ENCODE measurements around the gene KMT2B. TPM values are rescaled to one million over a fixed set of nuclear protein-coding genes. Genes with fewer than 3 reads are reported as not detected.
A peak's percentile ranks its signal among the peaks of the same experiment; 100 is the strongest.

Gene KMT2B
- polyA plus RNA-seq, 2 of the 4 experiments (the other 2 are of a cell fraction) = 17.8 to 39.4 TPM

GRCh38 chr19:35695895-35696422, 21.8 kb upstream of the KMT2B start:
- Histone ChIP-seq H3K4me2 (no peak overlapping the region), H3K9me3 (no peaks in the 10 kb centered on the region), H3K27ac (no peak overlapping the region), H3K4me1 (no peaks in the 10 kb centered on the region), H3K4me3 (no peak overlapping the region)
- CTCF ChIA-PET = interaction anchor here (0.6 to 13.6 kb wide), 18 partner anchors 9 to 489 kb away, joined by 3 to 161 read pairs (median 4); partner anchors contain the start of genes PSENEN and U2AF1L4
- WGBS (ENCODE audit: missing lambda C conversion rate) = 54% methylated on average over 2 of the region's 2 CpGs
- DNase-seq (ENCODE audit: low read depth in 1 of 2, low spot score in 1 of 2) = no peak
- TF ChIP-seq, protein P1, sequence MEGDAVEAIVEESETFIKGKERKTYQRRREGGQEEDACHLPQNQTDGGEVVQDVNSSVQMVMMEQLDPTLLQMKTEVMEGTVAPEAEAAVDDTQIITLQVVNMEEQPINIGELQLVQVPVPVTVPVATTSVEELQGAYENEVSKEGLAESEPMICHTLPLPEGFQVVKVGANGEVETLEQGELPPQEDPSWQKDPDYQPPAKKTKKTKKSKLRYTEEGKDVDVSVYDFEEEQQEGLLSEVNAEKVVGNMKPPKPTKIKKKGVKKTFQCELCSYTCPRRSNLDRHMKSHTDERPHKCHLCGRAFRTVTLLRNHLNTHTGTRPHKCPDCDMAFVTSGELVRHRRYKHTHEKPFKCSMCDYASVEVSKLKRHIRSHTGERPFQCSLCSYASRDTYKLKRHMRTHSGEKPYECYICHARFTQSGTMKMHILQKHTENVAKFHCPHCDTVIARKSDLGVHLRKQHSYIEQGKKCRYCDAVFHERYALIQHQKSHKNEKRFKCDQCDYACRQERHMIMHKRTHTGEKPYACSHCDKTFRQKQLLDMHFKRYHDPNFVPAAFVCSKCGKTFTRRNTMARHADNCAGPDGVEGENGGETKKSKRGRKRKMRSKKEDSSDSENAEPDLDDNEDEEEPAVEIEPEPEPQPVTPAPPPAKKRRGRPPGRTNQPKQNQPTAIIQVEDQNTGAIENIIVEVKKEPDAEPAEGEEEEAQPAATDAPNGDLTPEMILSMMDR (IDR thresholded peaks at IDR 0.05) = no peak
- TF ChIP-seq RCOR1 (IDR thresholded peaks at IDR 0.05; ENCODE audit: low read depth, low read length) = no peak
- no peak for TF ChIP-seq MYC (IDR thresholded peaks at IDR 0.05; ENCODE audit: borderline replicate concordance, low read length)
- no peak for TF ChIP-seq JUNB (IDR thresholded peaks at IDR 0.05)
- TF ChIP-seq ZC3H11A (IDR thresholded peaks at IDR 0.05) = no peak
- no peak for TF ChIP-seq POLR2A (IDR thresholded peaks at IDR 0.05; ENCODE audit: low read length)
- TF ChIP-seq SMC3 (IDR thresholded peaks at IDR 0.05) = no peak
- ATAC-seq = no peak
- no peak for FAIRE-seq
- POLR2A ChIA-PET = no interaction called here

- POLR2A ChIA-PET = interaction anchor here (0.8 kb wide), 1 partner anchor 15 kb away, joined by 5 read pairs; no protein-coding TSS in a partner anchor
- CTCF ChIA-PET = interaction anchor here (0.7 to 13.6 kb wide), 16 partner anchors 9 to 235 kb away, joined by 3 to 161 read pairs (median 4); partner anchors contain the start of genes PSENEN and U2AF1L4
- no peak for ATAC-seq
These were observed 21.0 kb upstream of the KMT2B start for GRCh38 chr19:35696835-35697234.

DNA sequence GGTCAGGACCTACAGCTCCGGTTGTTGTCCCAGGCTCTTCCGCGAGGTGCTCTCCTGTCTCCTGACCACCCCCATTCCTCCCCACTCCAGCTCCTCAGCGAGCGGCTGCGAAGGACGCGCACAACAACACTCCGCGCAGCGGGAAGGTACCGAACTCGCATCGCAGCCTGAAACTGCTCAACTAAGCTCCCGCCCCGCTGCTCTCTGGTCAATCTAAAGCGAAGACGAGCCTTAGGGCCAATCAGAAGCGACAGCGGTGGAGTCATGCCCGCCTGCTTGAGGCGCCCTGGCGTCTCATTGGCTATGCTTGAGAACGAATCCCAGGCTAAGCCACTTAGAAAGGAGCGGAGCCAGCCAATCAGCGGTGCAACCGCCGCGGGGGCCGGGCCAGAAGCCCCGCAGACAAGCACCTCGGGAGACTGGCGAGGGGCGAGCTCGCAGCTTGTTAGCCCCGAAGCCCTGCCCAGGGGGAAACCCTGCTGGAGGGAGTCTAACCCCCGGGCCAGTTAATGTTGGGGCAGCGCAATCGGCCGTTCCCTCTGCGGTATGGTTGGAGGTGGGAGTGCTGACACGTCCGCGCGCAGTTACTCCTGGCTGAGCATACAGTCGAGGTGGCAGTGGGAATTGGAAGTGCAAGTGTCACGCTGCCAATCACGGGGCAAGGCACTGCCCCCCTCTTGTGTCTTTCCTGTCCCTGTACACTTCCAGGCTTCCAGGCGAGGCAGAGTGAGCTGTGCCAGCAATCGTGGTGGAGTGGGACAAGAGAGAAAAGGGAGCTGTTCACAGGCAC, 15.4 kb upstream of the KMT2B start:
- FAIRE-seq = peak; percentile 100
- WGBS (ENCODE audit: missing lambda C conversion rate) = 2% methylated on average over 43 of the region's 50 CpGs
- Histone ChIP-seq H3K4me3 (peak overlapping the region; percentile 53), H3K27ac (peak overlapping the region; percentile 52 to 80), H3K4me2 (peak overlapping the region; percentile 88), H3K9me3 (no peaks in the 10 kb centered on the region), H3K4me1 (no peaks in the 10 kb centered on the region)
- ATAC-seq = peak; percentile 98 to 99
- POLR2A ChIA-PET = interaction anchor here (0.6 to 1.6 kb wide), 12 partner anchors 10 to 352 kb away, joined by 3 to 14 read pairs (median 4); partner anchors contain the start of genes COX6B1, LIN37, NFKBID and PSENEN
- DNase-seq (ENCODE audit: low read depth in 1 of 2, low spot score in 1 of 2) = peak; percentile 100
- CTCF ChIA-PET = interaction anchor here (0.7 to 13.6 kb wide), 15 partner anchors 10 to 350 kb away, joined by 3 to 161 read pairs (median 5); partner anchors contain the start of genes PSENEN and U2AF1L4
- TF ChIP-seq CHD2 (IDR thresholded peaks at IDR 0.05; ENCODE audit: low read length, partially characterized antibody) (no peak), SREBF2 (IDR thresholded peaks at IDR 0.05) (no peak), SMC3 (IDR thresholded peaks at IDR 0.05) (no peak), BHLHE40 (IDR thresholded peaks at IDR 0.05; ENCODE audit: low read depth, low read length) (no peak), PBX3 (IDR thresholded peaks at IDR 0.05) (peak; percentile 100), MAFK (IDR thresholded peaks at IDR 0.05; ENCODE audit: partially characterized antibody) (peak; percentile 10), RNF2 (IDR thresholded peaks at IDR 0.05; ENCODE audit: borderline replicate concordance, low read depth) (no peak), JUN (IDR thresholded peaks at IDR 0.05) (no peak), POLR2A (IDR thresholded peaks at IDR 0.05; ENCODE audit: low read length) (peak; percentile 41), CBX8 (IDR thresholded peaks at IDR 0.05) (no peak), ATOH8 (CRISPR knock-in tag; IDR thresholded peaks at IDR 0.05; ENCODE audit: low read depth) (no peak), NR3C1 (IDR thresholded peaks at IDR 0.05) (no peak), CEBPB (IDR thresholded peaks at IDR 0.05) (no peak), MAX (IDR thresholded peaks at IDR 0.05) (peak; percentile 78), CBX2 (IDR thresholded peaks at IDR 0.05; ENCODE audit: borderline replicate concordance, low read depth) (no peak), EP300 (IDR thresholded peaks at IDR 0.05) (no peak)
- TF ChIP-seq, protein P2, sequence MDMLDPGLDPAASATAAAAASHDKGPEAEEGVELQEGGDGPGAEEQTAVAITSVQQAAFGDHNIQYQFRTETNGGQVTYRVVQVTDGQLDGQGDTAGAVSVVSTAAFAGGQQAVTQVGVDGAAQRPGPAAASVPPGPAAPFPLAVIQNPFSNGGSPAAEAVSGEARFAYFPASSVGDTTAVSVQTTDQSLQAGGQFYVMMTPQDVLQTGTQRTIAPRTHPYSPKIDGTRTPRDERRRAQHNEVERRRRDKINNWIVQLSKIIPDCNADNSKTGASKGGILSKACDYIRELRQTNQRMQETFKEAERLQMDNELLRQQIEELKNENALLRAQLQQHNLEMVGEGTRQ (IDR thresholded peaks at IDR 0.05) = no peak

More at GRCh38 chr19:35696835-35697234, 21.0 kb upstream of the KMT2B start:
- H3K4me3 ChIP-seq = no peak overlapping the region
- H3K4me2 ChIP-seq = no peak overlapping the region
- WGBS (ENCODE audit: missing lambda C conversion rate) = 62% methylated on average over 4 of the region's 4 CpGs
- no peak for DNase-seq (ENCODE audit: low read depth in 1 of 2, low spot score in 1 of 2)
- H3K27ac ChIP-seq = no peak overlapping the region
- no peaks in the 10 kb centered on the region for H3K4me1 ChIP-seq
- TF ChIP-seq CBX8 (IDR thresholded peaks at IDR 0.05) = no peak
- no peak for TF ChIP-seq JUNB (IDR thresholded peaks at IDR 0.05)
- no peak for TF ChIP-seq TFCP2L1 (CRISPR knock-in tag; IDR thresholded peaks at IDR 0.05)
- TF ChIP-seq MAFK (IDR thresholded peaks at IDR 0.05; ENCODE audit: partially characterized antibody) = no peak
- no peak for TF ChIP-seq PHF8 (IDR thresholded peaks at IDR 0.05; ENCODE audit: borderline replicate concordance, low read depth)
- TF ChIP-seq, protein P1 (IDR thresholded peaks at IDR 0.05) = no peak
- TF ChIP-seq HOXA7 (CRISPR knock-in tag; IDR thresholded peaks at IDR 0.05) = no peak
- no peaks in the 10 kb centered on the region for H3K9me3 ChIP-seq
- no peak for FAIRE-seq

Measured in A549 (cell line).